Cardiac muscle cell (in vitro differentiated cells and primary cell): Measurements from ENCODE around the gene ATAD3C. TPM values are rescaled to one million over a fixed set of nuclear protein-coding genes. Genes with fewer than 3 reads are reported as not detected.
"Not testable (repeated sequence)": the region's sequence is repeated elsewhere in the genome, so short reads cannot be mapped to it uniquely, and the experiment has no call there.

Experiments used
- DNase-seq, 2 donors: peaks; one replicate each; pipeline versions ENCODE4 v3.0.0 to v3.0.0-alpha.2; 2010 to 2017; ENCODE audit warnings: low read depth in 1 of 2, low spot score in 1 of 2
- H3K27ac ChIP-seq: fragments of 200-600 bp; sonication (generic); 2 replicates; pipeline ENCODE4 v1.5.1; 2016
- H3K27me3 ChIP-seq: fragments of 200-600 bp; sonication (generic); 2 replicates; pipeline ENCODE4 v1.6.0; 2016; ENCODE audit warnings: control low read depth
- H3K36me3 ChIP-seq: fragments of 200-600 bp; sonication (generic); 2 replicates; pipeline ENCODE4 v1.5.1; 2016; ENCODE audit warnings: control low read depth
- H3K4me1 ChIP-seq: fragments of 200-600 bp; sonication (generic); 2 replicates; pipeline ENCODE4 v1.8.1; 2017; ENCODE audit warnings: low read depth, mild to moderate bottlenecking, mixed run types
- H3K4me3 ChIP-seq: fragments of 200-600 bp; sonication (generic); 2 replicates; pipeline ENCODE4 v1.5.1; 2016; ENCODE audit warnings: mild to moderate bottlenecking
- H3K9me3 ChIP-seq: fragments of 200-600 bp; sonication (generic); 2 replicates; pipeline ENCODE4 v1.5.1; 2017; ENCODE audit warnings: low read depth, mild to moderate bottlenecking, control low read depth
- polyA plus RNA-seq: library from polyadenylated mRNA; unstranded; fragments of >200 nt; fragmentation: Nextera tagmentation; extraction: Ambion mirVana; gene quantifications from 2 replicates; pipeline ENCODE4 v1.2.1, GENCODE V29; 2016
- total RNA-seq: library from RNA; depleted of rRNA; stranded (reverse); fragments of >200 nt; gene quantifications from 2 replicates; pipeline ENCODE4 v1.2.3, GENCODE V29; 2016
- TF ChIP-seq, protein P1 (sequence below): IDR thresholded peaks from 2 replicates; pipeline ENCODE4 v1.5.1; 2012; ENCODE audit warnings: low read depth, mild to moderate bottlenecking, low read length

ATAD3C gene
- total and polyA plus RNA-seq, 2 experiments from 2014 or later, result 0.21 to 0.53 TPM

DNA sequence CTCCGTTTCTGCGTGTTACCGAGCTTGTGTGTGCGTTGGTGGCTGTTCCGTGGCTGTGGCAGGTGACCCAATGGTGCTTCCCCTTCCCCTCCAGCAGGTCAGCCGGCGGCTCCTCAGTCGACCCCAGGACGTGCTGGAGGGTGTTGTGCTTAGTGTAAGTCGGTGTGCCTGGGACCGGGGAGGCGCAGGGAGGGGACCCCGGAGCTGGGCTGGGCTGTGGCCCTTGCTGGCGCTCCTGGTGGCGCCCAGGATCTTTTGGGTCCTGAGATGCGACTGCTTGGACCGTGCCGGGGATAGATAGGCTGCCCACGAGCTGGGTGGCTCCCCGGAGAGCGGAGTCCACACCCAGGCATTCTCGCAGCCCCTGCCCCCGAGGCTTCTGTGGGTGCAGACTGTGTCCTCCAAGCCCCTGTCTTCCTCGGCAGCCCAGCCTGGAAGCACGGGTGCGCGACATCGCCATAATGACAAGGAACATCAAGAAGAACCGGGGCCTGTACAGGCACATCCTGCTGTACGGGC lies 5.9 kb downstream of the ATAD3C start:
- TF ChIP-seq, protein P1, sequence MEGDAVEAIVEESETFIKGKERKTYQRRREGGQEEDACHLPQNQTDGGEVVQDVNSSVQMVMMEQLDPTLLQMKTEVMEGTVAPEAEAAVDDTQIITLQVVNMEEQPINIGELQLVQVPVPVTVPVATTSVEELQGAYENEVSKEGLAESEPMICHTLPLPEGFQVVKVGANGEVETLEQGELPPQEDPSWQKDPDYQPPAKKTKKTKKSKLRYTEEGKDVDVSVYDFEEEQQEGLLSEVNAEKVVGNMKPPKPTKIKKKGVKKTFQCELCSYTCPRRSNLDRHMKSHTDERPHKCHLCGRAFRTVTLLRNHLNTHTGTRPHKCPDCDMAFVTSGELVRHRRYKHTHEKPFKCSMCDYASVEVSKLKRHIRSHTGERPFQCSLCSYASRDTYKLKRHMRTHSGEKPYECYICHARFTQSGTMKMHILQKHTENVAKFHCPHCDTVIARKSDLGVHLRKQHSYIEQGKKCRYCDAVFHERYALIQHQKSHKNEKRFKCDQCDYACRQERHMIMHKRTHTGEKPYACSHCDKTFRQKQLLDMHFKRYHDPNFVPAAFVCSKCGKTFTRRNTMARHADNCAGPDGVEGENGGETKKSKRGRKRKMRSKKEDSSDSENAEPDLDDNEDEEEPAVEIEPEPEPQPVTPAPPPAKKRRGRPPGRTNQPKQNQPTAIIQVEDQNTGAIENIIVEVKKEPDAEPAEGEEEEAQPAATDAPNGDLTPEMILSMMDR, result no peak
- no peaks in the 10 kb centered on the region for H3K36me3 ChIP-seq
- no peaks in the 10 kb centered on the region for H3K4me1 ChIP-seq
- H3K27me3 ChIP-seq, result no peaks in the 10 kb centered on the region
- H3K9me3 ChIP-seq, result no peaks in the 10 kb centered on the region
- H3K4me3 ChIP-seq, result no peak overlapping the region
- no peak for DNase-seq
- H3K27ac ChIP-seq, result no peak overlapping the region

GRCh38 chr1:1455934-1456333 lies 6.4 kb downstream of the ATAD3C start:
- not testable (repeated sequence) for H3K4me3 ChIP-seq, DNase-seq, H3K27me3 ChIP-seq, H3K9me3 ChIP-seq, H3K27ac ChIP-seq, H3K4me1 ChIP-seq, H3K36me3 ChIP-seq

DNA sequence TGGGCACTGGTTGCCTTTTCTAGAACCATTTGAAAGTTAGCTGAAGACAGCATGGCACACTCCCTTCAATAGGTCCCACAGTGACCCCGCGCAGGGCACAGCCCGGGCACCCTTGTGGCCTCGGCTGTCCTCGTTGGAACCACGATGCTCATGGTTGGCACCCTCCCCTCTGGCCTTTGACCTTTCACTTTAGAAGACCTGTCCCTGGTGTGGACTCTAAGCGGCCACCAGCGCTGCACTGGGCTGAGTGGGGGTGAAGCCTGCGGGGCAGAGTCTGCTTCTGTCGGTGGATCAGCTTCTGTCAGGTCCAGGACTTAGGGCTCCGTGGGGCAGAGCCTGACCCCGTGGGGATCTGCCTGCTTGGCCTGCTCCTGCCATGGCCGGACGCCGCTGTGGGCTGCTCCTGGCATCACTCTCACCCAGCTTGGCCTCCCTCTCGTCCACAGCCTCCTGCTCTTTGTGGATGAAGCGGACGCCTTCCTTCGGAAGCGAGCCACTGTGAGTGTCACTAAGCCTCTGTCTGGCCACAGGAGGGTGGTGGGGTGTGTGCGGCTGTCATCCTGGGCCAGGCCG lies 7.3 kb downstream of the ATAD3C start:
- H3K36me3 ChIP-seq, H3K27me3 ChIP-seq, H3K4me1 ChIP-seq, H3K4me3 ChIP-seq, H3K9me3 ChIP-seq, DNase-seq, H3K27ac ChIP-seq: not testable (repeated sequence)

GRCh38 chr1:1459156-1459555 lies 9.7 kb downstream of the ATAD3C start:
- H3K36me3 ChIP-seq, H3K4me3 ChIP-seq, H3K27me3 ChIP-seq, DNase-seq, H3K4me1 ChIP-seq, H3K9me3 ChIP-seq, H3K27ac ChIP-seq: not testable (repeated sequence)

- not testable (repeated sequence) for DNase-seq, H3K27ac ChIP-seq, H3K36me3 ChIP-seq, H3K4me1 ChIP-seq, H3K9me3 ChIP-seq, H3K27me3 ChIP-seq, H3K4me3 ChIP-seq
Observed at GRCh38 chr1:1459711-1460110, 10.2 kb downstream of the ATAD3C start.

GRCh38 chr1:1460540-1461130 lies 11.1 kb downstream of the ATAD3C start:
- DNase-seq, result no peak
- H3K4me3 ChIP-seq, result no peak overlapping the region
- no peaks in the 10 kb centered on the region for H3K9me3 ChIP-seq
- H3K27me3 ChIP-seq, result no peaks in the 10 kb centered on the region
- no peaks in the 10 kb centered on the region for H3K36me3 ChIP-seq
- H3K4me1 ChIP-seq, result no peaks in the 10 kb centered on the region
- TF ChIP-seq, protein P1, result no peak
- no peak overlapping the region for H3K27ac ChIP-seq

GRCh38 chr1:1461721-1462317 lies 12.3 kb downstream of the ATAD3C start:
- Histone ChIP-seq H3K4me1 (no peaks in the 10 kb centered on the region), H3K9me3 (no peaks in the 10 kb centered on the region), H3K27me3 (no peaks in the 10 kb centered on the region), H3K36me3 (no peaks in the 10 kb centered on the region), H3K4me3 (no peak overlapping the region), H3K27ac (no peak overlapping the region)
- no peak for DNase-seq
- TF ChIP-seq, protein P1, result no peak
